Stimulated activated CD4-positive, alpha-beta T cell treated with anti-CD3 and anti-CD28 coated beads, Interleukin-2, amount 100 ng/mL, for 4 hours (primary cell): Measurements from ENCODE around the gene ZP1.
"Not testable (repeated sequence)": the region's sequence is repeated elsewhere in the genome, so short reads cannot be mapped to it uniquely, and the experiment has no call there.

Source experiments
- DNase-seq: peaks from one replicate; pipeline ENCODE4 v3.0.0-alpha.2; 2020; ENCODE audit warnings: low read depth

The ZP1 gene

GRCh38 chr11:60878245-60879101 is 11.1 kb downstream of the ZP1 start:
- DNase-seq, result no peak

GRCh38 chr11:60879104-60879503 is 11.8 kb downstream of the ZP1 start:
- no peak for DNase-seq

- no peak for DNase-seq
These were observed 12.7 kb downstream of the ZP1 start for GRCh38 chr11:60879971-60880588.

GRCh38 chr11:60880643-60881282 is 13.4 kb downstream of the ZP1 start:
- no peak for DNase-seq

GRCh38 chr11:60887556-60887955 is 20.2 kb downstream of the ZP1 start:
- no peak for DNase-seq

- DNase-seq, result no peak
These were observed 22.5 kb downstream of the ZP1 start for GRCh38 chr11:60889869-60890311.

GRCh38 chr11:60890696-60891095 is 23.4 kb downstream of the ZP1 start:
- DNase-seq, result no peak

GRCh38 chr11:60891103-60891741 is 23.9 kb downstream of the ZP1 start:
- DNase-seq, result no peak

- DNase-seq, result no peak
These were observed 28.3 kb downstream of the ZP1 start for GRCh38 chr11:60895687-60896086.

- DNase-seq, result no peak
These were observed 30.2 kb downstream of the ZP1 start for GRCh38 chr11:60897496-60897895.

- DNase-seq, result no peak
These were observed 31.9 kb downstream of the ZP1 start for GRCh38 chr11:60899046-60899936.

- DNase-seq, result no peak
These were observed 32.6 kb downstream of the ZP1 start for GRCh38 chr11:60899977-60900376.

- no peak for DNase-seq
These were observed 33.5 kb downstream of the ZP1 start for GRCh38 chr11:60900673-60901404.

- DNase-seq, result no peak
These were observed 35.3 kb downstream of the ZP1 start for GRCh38 chr11:60902625-60903024.

GRCh38 chr11:60905047-60905446 is 37.7 kb downstream of the ZP1 start:
- no peak for DNase-seq

- DNase-seq, result no peak
These were observed 38.3 kb downstream of the ZP1 start for GRCh38 chr11:60905551-60906113.

- DNase-seq, result peak; percentile 95
These were observed 39.0 kb downstream of the ZP1 start, which contains the start of gene PRPF19 for GRCh38 chr11:60906132-60906972. Gene PRPF19, minus strand, starts transcription at chr11:60906585. Its CDS starts 203 bp downstream, at chr11:60906382.

- no peak for DNase-seq
These were observed 41.5 kb downstream of the ZP1 start for GRCh38 chr11:60908803-60909202.

- DNase-seq, result not testable (repeated sequence)
These were observed 42.4 kb downstream of the ZP1 start for GRCh38 chr11:60909680-60910280.
